HG02885 (cell line): ENCODE results near the gene CFL2.

Source experiments
- ATAC-seq: cut with Tn5 transposase; IDR thresholded peaks from one replicate; pipeline ENCODE4 v1.9.1; 2021; ENCODE audit warnings: mild to moderate bottlenecking; ENCODE audit not compliant: unreplicated experiment, poor library complexity

Gene CFL2

GRCh38 chr14:34678306-34678705 is 36.1 kb downstream of the CFL2 start:
- no peak for ATAC-seq

- ATAC-seq = no peak
These were observed 37.7 kb downstream of the CFL2 start for GRCh38 chr14:34676516-34677211.

- no peak for ATAC-seq
These were observed 40.7 kb downstream of the CFL2 start for GRCh38 chr14:34673702-34674101.

- no peak for ATAC-seq
These were observed 42.7 kb downstream of the CFL2 start for GRCh38 chr14:34671716-34672115.

- ATAC-seq = no peak
These were observed 46.3 kb downstream of the CFL2 start for GRCh38 chr14:34668111-34668510.

GRCh38 chr14:34667007-34667406 is 47.4 kb downstream of the CFL2 start:
- no peak for ATAC-seq

- no peak for ATAC-seq
These were observed 48.5 kb downstream of the CFL2 start for GRCh38 chr14:34665785-34666435.

- ATAC-seq = no peak
These were observed 51.8 kb downstream of the CFL2 start for GRCh38 chr14:34662561-34663088.

GRCh38 chr14:34660796-34661195 is 53.6 kb downstream of the CFL2 start:
- ATAC-seq = no peak
